SU-DHL-6 (cell line): ENCODE results near the gene SOX21.

Source experiments
- H2AFZ ChIP-seq: fragments of 200-600 bp; sonication (generic); 2 replicates; pipeline ENCODE4 v1.6.1; 2014; ENCODE audit warnings: low read depth, mild to moderate bottlenecking, moderate library complexity, mixed read lengths, antibody characterized with exemption, low read length; ENCODE audit not compliant: severe bottlenecking
- H3F3A ChIP-seq: fragments of 200-600 bp; shearing (Covaris generic); 2 replicates; pipeline ENCODE4 v1.6.0; 2016; ENCODE audit warnings: antibody characterized with exemption, mild to moderate bottlenecking; ENCODE audit not compliant: insufficient read depth
- H3K27ac ChIP-seq: fragments of 200-600 bp; sonication (generic); 2 replicates; pipeline ENCODE4 v1.5.1; 2016; ENCODE audit warnings: low read depth, mild to moderate bottlenecking, low read length, moderate library complexity, mixed read lengths
- H3K27me3 ChIP-seq: fragments of 200-600 bp; sonication (generic), shearing (Covaris generic); 2 replicates; pipeline ENCODE4 v1.6.0; 2014; ENCODE audit warnings: mild to moderate bottlenecking, low read length
- H3K36me3 ChIP-seq: fragments of 200-600 bp; sonication (generic); 2 replicates; pipeline ENCODE4 v1.6.1; 2014; ENCODE audit warnings: mild to moderate bottlenecking, low read length, mixed read lengths
- H3K4me2 ChIP-seq: fragments of 300-600, 200-600 bp; shearing (Covaris generic), sonication (generic); 2 replicates; pipeline ENCODE4 v1.6.0; 2014; ENCODE audit warnings: low read length, low read depth, mild to moderate bottlenecking; ENCODE audit not compliant: poor library complexity, severe bottlenecking
- H3K4me3 ChIP-seq: fragments of 200-600 bp; sonication (generic); 2 replicates; pipeline ENCODE4 v1.5.1; 2014; ENCODE audit warnings: antibody characterized with exemption, low read length, mild to moderate bottlenecking, mixed read lengths; ENCODE audit not compliant: insufficient read depth, poor library complexity, severe bottlenecking
- H3K79me2 ChIP-seq: fragments of 200-600 bp; sonication (generic); 2 replicates; pipeline ENCODE4 v1.6.1; 2014; ENCODE audit warnings: mild to moderate bottlenecking, low read length, moderate library complexity; ENCODE audit not compliant: insufficient read depth
- H3K9ac ChIP-seq: fragments of 200-600 bp; sonication (generic); 2 replicates; pipeline ENCODE4 v1.7.0; 2014; ENCODE audit warnings: mild to moderate bottlenecking, low read length
- H3K9me2 ChIP-seq: fragments of 200-600 bp; sonication (generic); replicated peaks from 2 replicates; pipeline ENCODE4 v1.6.1; 2014; ENCODE audit warnings: low read length; ENCODE audit not compliant: insufficient read depth
- H3K9me3 ChIP-seq: fragments of 200-600 bp; sonication (generic); 2 replicates; pipeline ENCODE4 v1.6.1; 2014; ENCODE audit warnings: low read length, mixed read lengths; ENCODE audit not compliant: insufficient read depth
- H4K20me1 ChIP-seq: fragments of 200-600 bp; sonication (generic); 2 replicates; pipeline ENCODE4 v1.6.1; 2014; ENCODE audit warnings: low read depth, mild to moderate bottlenecking, antibody characterized with exemption, low read length, moderate library complexity, mixed read lengths
- EZH2phosphoT487 ChIP-seq: fragments of 200-600 bp; sonication (generic), shearing (Covaris generic); conservative IDR thresholded peaks from 2 replicates; pipeline ENCODE4 v1.6.1; 2018; ENCODE audit warnings: mild to moderate bottlenecking, antibody characterized with exemption, low read length, moderate library complexity, mixed read lengths
- TF ChIP-seq, protein P1 (sequence below): fragments of 200-600 bp; sonication (generic); IDR thresholded peaks from one replicate; pipeline ENCODE4 v1.5.1; 2017; ENCODE audit warnings: antibody characterized with exemption, mild to moderate bottlenecking, low read length, moderate library complexity; ENCODE audit not compliant: insufficient read depth, poor library complexity, severe bottlenecking

SOX21 gene

DNA sequence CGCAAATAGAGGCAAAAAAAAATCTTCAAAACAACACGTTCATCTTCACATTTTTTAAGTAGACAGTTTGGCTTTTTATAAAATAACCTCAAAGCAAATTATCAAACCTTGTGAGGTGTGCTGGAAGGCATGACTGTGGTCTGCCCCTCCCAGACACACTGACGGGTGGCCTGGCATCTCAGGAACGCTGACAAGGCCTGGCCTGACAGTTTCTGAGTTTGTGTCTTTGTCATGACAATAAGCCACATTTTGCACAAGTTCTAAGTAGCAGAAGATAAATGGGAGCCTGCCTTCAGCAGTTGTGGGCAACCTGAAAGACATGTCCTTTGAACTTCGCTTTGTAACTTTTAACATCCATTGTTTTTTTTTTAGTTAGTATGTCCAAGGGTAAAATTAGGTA lies 38.5 kb downstream of the SOX21 start:
- Histone ChIP-seq H3F3A (no peaks in the 10 kb centered on the region), H3K9ac (no peak overlapping the region), H3K27ac (no peak overlapping the region)

GRCh38 chr13:94672400-94672799 lies 39.9 kb downstream of the SOX21 start:
- no peaks in the 10 kb centered on the region for H3K79me2 ChIP-seq
- H3K4me3 ChIP-seq = no peak overlapping the region
- no peak overlapping the region for H3K27ac ChIP-seq
- H3K9me2 ChIP-seq = no peaks in the 10 kb centered on the region
- H3K9ac ChIP-seq = no peak overlapping the region
- H2AFZ ChIP-seq = no peak overlapping the region
- TF ChIP-seq EZH2phosphoT487 = no peak
- TF ChIP-seq, protein P1, sequence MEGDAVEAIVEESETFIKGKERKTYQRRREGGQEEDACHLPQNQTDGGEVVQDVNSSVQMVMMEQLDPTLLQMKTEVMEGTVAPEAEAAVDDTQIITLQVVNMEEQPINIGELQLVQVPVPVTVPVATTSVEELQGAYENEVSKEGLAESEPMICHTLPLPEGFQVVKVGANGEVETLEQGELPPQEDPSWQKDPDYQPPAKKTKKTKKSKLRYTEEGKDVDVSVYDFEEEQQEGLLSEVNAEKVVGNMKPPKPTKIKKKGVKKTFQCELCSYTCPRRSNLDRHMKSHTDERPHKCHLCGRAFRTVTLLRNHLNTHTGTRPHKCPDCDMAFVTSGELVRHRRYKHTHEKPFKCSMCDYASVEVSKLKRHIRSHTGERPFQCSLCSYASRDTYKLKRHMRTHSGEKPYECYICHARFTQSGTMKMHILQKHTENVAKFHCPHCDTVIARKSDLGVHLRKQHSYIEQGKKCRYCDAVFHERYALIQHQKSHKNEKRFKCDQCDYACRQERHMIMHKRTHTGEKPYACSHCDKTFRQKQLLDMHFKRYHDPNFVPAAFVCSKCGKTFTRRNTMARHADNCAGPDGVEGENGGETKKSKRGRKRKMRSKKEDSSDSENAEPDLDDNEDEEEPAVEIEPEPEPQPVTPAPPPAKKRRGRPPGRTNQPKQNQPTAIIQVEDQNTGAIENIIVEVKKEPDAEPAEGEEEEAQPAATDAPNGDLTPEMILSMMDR = no peak
- no peaks in the 10 kb centered on the region for H3F3A ChIP-seq
- no peaks in the 10 kb centered on the region for H4K20me1 ChIP-seq
- no peaks in the 10 kb centered on the region for H3K27me3 ChIP-seq
- H3K4me2 ChIP-seq = no peak overlapping the region
- no peaks in the 10 kb centered on the region for H3K9me3 ChIP-seq
- no peaks in the 10 kb centered on the region for H3K36me3 ChIP-seq

More for the DNA sequence above, 38.5 kb downstream of the SOX21 start:
- TF ChIP-seq, protein P1 = no peak
- TF ChIP-seq EZH2phosphoT487 = no peak
- H3K4me2 ChIP-seq = no peak overlapping the region
- H3K36me3 ChIP-seq = no peaks in the 10 kb centered on the region
- no peak overlapping the region for H3K4me3 ChIP-seq
- H2AFZ ChIP-seq = no peak overlapping the region
- H3K79me2 ChIP-seq = no peaks in the 10 kb centered on the region
- H3K27me3 ChIP-seq = no peaks in the 10 kb centered on the region
- H4K20me1 ChIP-seq = no peaks in the 10 kb centered on the region
- no peaks in the 10 kb centered on the region for H3K9me3 ChIP-seq
- no peaks in the 10 kb centered on the region for H3K9me2 ChIP-seq

DNA sequence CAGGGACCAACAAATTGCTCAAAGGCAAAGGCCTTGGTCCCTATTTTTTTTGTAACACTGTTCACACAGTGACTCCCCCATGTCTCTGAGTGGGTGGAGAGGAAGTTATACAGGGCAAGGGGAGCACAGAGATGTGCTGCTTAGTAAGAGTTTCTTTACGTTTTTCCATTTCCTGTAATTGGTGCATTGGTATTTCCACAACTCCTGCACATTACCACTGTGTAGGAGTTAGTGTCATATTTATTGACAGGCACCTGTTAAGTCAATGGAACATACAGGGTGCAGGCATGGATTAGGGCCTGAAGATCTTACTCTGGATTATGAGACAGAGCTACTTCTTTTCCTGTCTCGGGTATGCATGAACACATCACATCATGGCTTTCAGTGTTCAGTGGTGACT lies 45.2 kb downstream of the SOX21 start:
- TF ChIP-seq, protein P1 = no peak
- no peak for TF ChIP-seq EZH2phosphoT487
- H3K9me3 ChIP-seq = no peaks in the 10 kb centered on the region
- H3K9ac ChIP-seq = no peak overlapping the region
- H3K4me3 ChIP-seq = no peak overlapping the region
- H3K79me2 ChIP-seq = no peaks in the 10 kb centered on the region
- no peaks in the 10 kb centered on the region for H3F3A ChIP-seq
- no peak overlapping the region for H2AFZ ChIP-seq
- no peaks in the 10 kb centered on the region for H3K36me3 ChIP-seq
- no peaks in the 10 kb centered on the region for H3K9me2 ChIP-seq
- H3K27ac ChIP-seq = no peak overlapping the region
- no peak overlapping the region for H3K4me2 ChIP-seq
- H4K20me1 ChIP-seq = no peaks in the 10 kb centered on the region
- H3K27me3 ChIP-seq = no peaks in the 10 kb centered on the region

- no peaks in the 10 kb centered on the region for H3K79me2 ChIP-seq
- no peaks in the 10 kb centered on the region for H3F3A ChIP-seq
- no peaks in the 10 kb centered on the region for H3K27me3 ChIP-seq
- H3K9ac ChIP-seq = no peak overlapping the region
- H3K27ac ChIP-seq = no peak overlapping the region
- no peaks in the 10 kb centered on the region for H4K20me1 ChIP-seq
- H3K9me3 ChIP-seq = no peaks in the 10 kb centered on the region
- H3K4me3 ChIP-seq = no peak overlapping the region
- no peaks in the 10 kb centered on the region for H3K9me2 ChIP-seq
- no peak overlapping the region for H3K4me2 ChIP-seq
- no peak overlapping the region for H2AFZ ChIP-seq
- TF ChIP-seq EZH2phosphoT487 = no peak
- TF ChIP-seq, protein P1 = no peak
- H3K36me3 ChIP-seq = no peaks in the 10 kb centered on the region
These were observed 46.3 kb downstream of the SOX21 start for GRCh38 chr13:94666065-94666464.
